SU-DHL-6 (cell line): ENCODE data around the gene UBR2.

Source experiments
- H2AFZ ChIP-seq: fragments of 200-600 bp; sonication (generic); 2 replicates; pipeline ENCODE4 v1.6.1; 2014; ENCODE audit warnings: low read depth, mild to moderate bottlenecking, moderate library complexity, mixed read lengths, antibody characterized with exemption, low read length; ENCODE audit not compliant: severe bottlenecking
- H3F3A ChIP-seq: fragments of 200-600 bp; shearing (Covaris generic); 2 replicates; pipeline ENCODE4 v1.6.0; 2016; ENCODE audit warnings: antibody characterized with exemption, mild to moderate bottlenecking; ENCODE audit not compliant: insufficient read depth
- H3K27ac ChIP-seq: fragments of 200-600 bp; sonication (generic); 2 replicates; pipeline ENCODE4 v1.5.1; 2016; ENCODE audit warnings: low read depth, mild to moderate bottlenecking, low read length, moderate library complexity, mixed read lengths
- H3K27me3 ChIP-seq: fragments of 200-600 bp; sonication (generic), shearing (Covaris generic); 2 replicates; pipeline ENCODE4 v1.6.0; 2014; ENCODE audit warnings: mild to moderate bottlenecking, low read length
- H3K36me3 ChIP-seq: fragments of 200-600 bp; sonication (generic); 2 replicates; pipeline ENCODE4 v1.6.1; 2014; ENCODE audit warnings: mild to moderate bottlenecking, low read length, mixed read lengths
- H3K4me2 ChIP-seq: fragments of 300-600, 200-600 bp; shearing (Covaris generic), sonication (generic); 2 replicates; pipeline ENCODE4 v1.6.0; 2014; ENCODE audit warnings: low read length, low read depth, mild to moderate bottlenecking; ENCODE audit not compliant: poor library complexity, severe bottlenecking
- H3K4me3 ChIP-seq: fragments of 200-600 bp; sonication (generic); 2 replicates; pipeline ENCODE4 v1.5.1; 2014; ENCODE audit warnings: antibody characterized with exemption, low read length, mild to moderate bottlenecking, mixed read lengths; ENCODE audit not compliant: insufficient read depth, poor library complexity, severe bottlenecking
- H3K79me2 ChIP-seq: fragments of 200-600 bp; sonication (generic); 2 replicates; pipeline ENCODE4 v1.6.1; 2014; ENCODE audit warnings: mild to moderate bottlenecking, low read length, moderate library complexity; ENCODE audit not compliant: insufficient read depth
- H3K9ac ChIP-seq: fragments of 200-600 bp; sonication (generic); 2 replicates; pipeline ENCODE4 v1.7.0; 2014; ENCODE audit warnings: mild to moderate bottlenecking, low read length
- H3K9me2 ChIP-seq: fragments of 200-600 bp; sonication (generic); replicated peaks from 2 replicates; pipeline ENCODE4 v1.6.1; 2014; ENCODE audit warnings: low read length; ENCODE audit not compliant: insufficient read depth
- H3K9me3 ChIP-seq: fragments of 200-600 bp; sonication (generic); 2 replicates; pipeline ENCODE4 v1.6.1; 2014; ENCODE audit warnings: low read length, mixed read lengths; ENCODE audit not compliant: insufficient read depth
- H4K20me1 ChIP-seq: fragments of 200-600 bp; sonication (generic); 2 replicates; pipeline ENCODE4 v1.6.1; 2014; ENCODE audit warnings: low read depth, mild to moderate bottlenecking, antibody characterized with exemption, low read length, moderate library complexity, mixed read lengths
- EZH2phosphoT487 ChIP-seq: fragments of 200-600 bp; sonication (generic), shearing (Covaris generic); conservative IDR thresholded peaks from 2 replicates; pipeline ENCODE4 v1.6.1; 2018; ENCODE audit warnings: mild to moderate bottlenecking, antibody characterized with exemption, low read length, moderate library complexity, mixed read lengths
- TF ChIP-seq, protein P1 (sequence below): fragments of 200-600 bp; sonication (generic); IDR thresholded peaks from one replicate; pipeline ENCODE4 v1.5.1; 2017; ENCODE audit warnings: antibody characterized with exemption, mild to moderate bottlenecking, low read length, moderate library complexity; ENCODE audit not compliant: insufficient read depth, poor library complexity, severe bottlenecking

Gene UBR2

DNA sequence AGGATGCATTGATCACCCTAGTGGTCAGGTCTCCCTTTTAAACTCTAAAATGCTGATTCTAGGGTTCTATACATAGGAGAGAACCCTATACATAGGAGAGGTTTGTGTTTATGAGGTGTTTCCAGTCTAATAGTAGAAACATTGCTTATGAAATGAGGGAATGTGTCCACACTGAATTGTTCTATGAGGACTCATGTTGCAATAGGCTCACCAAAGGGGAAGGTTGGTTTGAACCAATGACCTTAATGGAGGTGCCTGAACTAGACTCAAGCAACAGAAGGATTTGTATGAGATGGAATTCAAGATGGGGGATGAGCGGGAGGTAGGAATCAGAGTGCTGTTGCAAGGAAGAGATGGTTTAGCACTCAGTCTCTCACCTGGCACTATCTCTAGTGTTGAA, 33.5 kb upstream of the UBR2 start:
- H3K9me2 ChIP-seq: no peaks in the 10 kb centered on the region
- H3K9ac ChIP-seq: no peak overlapping the region
- no peak for TF ChIP-seq EZH2phosphoT487
- TF ChIP-seq, protein P1, sequence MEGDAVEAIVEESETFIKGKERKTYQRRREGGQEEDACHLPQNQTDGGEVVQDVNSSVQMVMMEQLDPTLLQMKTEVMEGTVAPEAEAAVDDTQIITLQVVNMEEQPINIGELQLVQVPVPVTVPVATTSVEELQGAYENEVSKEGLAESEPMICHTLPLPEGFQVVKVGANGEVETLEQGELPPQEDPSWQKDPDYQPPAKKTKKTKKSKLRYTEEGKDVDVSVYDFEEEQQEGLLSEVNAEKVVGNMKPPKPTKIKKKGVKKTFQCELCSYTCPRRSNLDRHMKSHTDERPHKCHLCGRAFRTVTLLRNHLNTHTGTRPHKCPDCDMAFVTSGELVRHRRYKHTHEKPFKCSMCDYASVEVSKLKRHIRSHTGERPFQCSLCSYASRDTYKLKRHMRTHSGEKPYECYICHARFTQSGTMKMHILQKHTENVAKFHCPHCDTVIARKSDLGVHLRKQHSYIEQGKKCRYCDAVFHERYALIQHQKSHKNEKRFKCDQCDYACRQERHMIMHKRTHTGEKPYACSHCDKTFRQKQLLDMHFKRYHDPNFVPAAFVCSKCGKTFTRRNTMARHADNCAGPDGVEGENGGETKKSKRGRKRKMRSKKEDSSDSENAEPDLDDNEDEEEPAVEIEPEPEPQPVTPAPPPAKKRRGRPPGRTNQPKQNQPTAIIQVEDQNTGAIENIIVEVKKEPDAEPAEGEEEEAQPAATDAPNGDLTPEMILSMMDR: no peak
- no peak overlapping the region for H3K4me2 ChIP-seq
- no peak overlapping the region for H3K4me3 ChIP-seq
- no peaks in the 10 kb centered on the region for H3K9me3 ChIP-seq
- no peaks in the 10 kb centered on the region for H3K36me3 ChIP-seq
- H3K79me2 ChIP-seq: no peaks in the 10 kb centered on the region
- H3K27me3 ChIP-seq: no peaks in the 10 kb centered on the region
- no peaks in the 10 kb centered on the region for H3F3A ChIP-seq
- H3K27ac ChIP-seq: no peak overlapping the region
- H4K20me1 ChIP-seq: no peaks in the 10 kb centered on the region
- no peak overlapping the region for H2AFZ ChIP-seq

DNA sequence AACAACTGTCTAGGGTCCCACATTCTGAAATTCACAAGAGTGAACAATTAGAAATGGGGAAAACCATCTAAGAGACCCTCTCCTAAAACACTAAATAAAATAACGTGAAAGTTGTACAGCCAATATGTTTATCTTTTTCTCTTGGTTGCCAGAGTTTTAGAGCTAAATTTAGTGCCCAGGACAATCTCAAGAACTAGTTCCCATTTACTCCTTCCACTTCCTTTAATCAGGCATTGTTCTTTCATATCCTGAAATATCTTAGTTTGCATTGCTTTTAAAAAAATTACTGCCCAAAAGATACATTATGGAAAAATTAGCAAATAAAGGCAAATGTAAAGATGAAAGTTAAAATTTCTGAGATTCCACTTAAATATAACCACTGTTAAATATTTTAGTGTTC, 33.1 kb upstream of the UBR2 start:
- Histone ChIP-seq H3K4me2 (no peak overlapping the region), H3F3A (no peaks in the 10 kb centered on the region), H3K9me3 (no peaks in the 10 kb centered on the region), H3K36me3 (no peaks in the 10 kb centered on the region), H2AFZ (no peak overlapping the region), H3K79me2 (no peaks in the 10 kb centered on the region), H3K9ac (no peak overlapping the region), H3K4me3 (no peak overlapping the region), H3K27ac (no peak overlapping the region), H4K20me1 (no peaks in the 10 kb centered on the region), H3K9me2 (no peaks in the 10 kb centered on the region), H3K27me3 (no peaks in the 10 kb centered on the region)
- TF ChIP-seq EZH2phosphoT487: no peak
- TF ChIP-seq, protein P1: no peak

DNA sequence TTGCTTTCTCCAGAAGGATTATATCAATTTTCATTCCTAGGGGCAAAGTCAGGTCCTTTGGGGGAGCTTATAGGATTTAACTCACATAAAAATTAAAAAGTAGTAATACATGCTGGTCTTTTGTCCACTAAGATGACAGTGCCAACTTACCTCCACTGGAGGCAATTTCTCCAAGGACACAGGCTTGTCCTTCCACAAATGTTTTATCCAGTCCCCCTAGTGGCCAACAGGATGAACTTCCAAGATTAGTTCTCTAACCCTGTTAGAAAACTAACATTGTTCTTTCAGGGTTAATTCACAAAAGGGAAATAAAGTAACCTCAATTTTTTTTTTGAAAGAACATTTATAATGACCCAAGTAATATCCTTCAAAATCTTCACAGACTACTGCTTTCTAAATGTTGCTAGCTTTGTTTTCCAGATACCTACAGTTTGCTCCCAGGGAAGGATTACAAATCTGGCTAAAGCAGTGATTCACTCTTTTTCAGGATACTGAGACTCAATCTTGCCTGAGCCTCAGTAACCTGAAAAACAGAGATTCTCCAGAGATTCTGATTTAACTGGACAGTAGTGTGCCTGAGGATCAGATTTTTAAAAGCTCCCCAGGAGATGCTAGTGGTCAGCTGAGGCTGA, 31.7 kb upstream of the UBR2 start:
- no peak for TF ChIP-seq EZH2phosphoT487
- TF ChIP-seq, protein P1: peak; percentile 98
- Histone ChIP-seq H3K4me2 (no peak overlapping the region), H3F3A (no peaks in the 10 kb centered on the region), H3K27me3 (no peaks in the 10 kb centered on the region), H3K9me3 (no peaks in the 10 kb centered on the region), H3K79me2 (no peaks in the 10 kb centered on the region), H2AFZ (no peak overlapping the region), H3K27ac (no peak overlapping the region), H3K9me2 (no peaks in the 10 kb centered on the region), H3K9ac (no peak overlapping the region), H4K20me1 (no peaks in the 10 kb centered on the region), H3K36me3 (no peaks in the 10 kb centered on the region), H3K4me3 (no peak overlapping the region)
